NT2/D1 (cell line): Measurements from ENCODE around the gene NDFIP1.

Source experiments
- DNase-seq: peaks from one replicate; pipeline ENCODE4 v3.0.0-alpha.2; 2011; ENCODE audit warnings: low read depth, low spot score
- H3K27me3 ChIP-seq: 2 replicates; pipeline ENCODE4 v1.6.0; 2011; ENCODE audit warnings: mild to moderate bottlenecking; ENCODE audit not compliant: insufficient read length, insufficient read depth
- H3K36me3 ChIP-seq: 2 replicates; pipeline ENCODE4 v1.6.1; 2011; ENCODE audit warnings: mild to moderate bottlenecking, low read length, mixed read lengths; ENCODE audit not compliant: insufficient read depth, insufficient read length
- H3K4me1 ChIP-seq: 2 replicates; pipeline ENCODE4 v1.5.1; 2011; ENCODE audit not compliant: insufficient read depth, insufficient read length
- H3K4me3 ChIP-seq: 2 replicates; pipeline ENCODE4 v1.5.1; 2011; ENCODE audit warnings: low read depth; ENCODE audit not compliant: insufficient read length
- H3K9ac ChIP-seq: 2 replicates; pipeline ENCODE4 v1.6.0; 2011; ENCODE audit warnings: low read depth; ENCODE audit not compliant: insufficient read length
- H3K9me3 ChIP-seq: 2 replicates; pipeline ENCODE4 v1.5.1; 2011; ENCODE audit warnings: mild to moderate bottlenecking, low read length; ENCODE audit not compliant: insufficient read depth
- SUZ12 ChIP-seq: IDR thresholded peaks from 2 replicates; pipeline ENCODE4 v1.6.1; 2011; ENCODE audit not compliant: insufficient read length, insufficient read depth; ENCODE audit errors: extremely low read depth
- YY1 ChIP-seq: IDR thresholded peaks from 2 replicates; pipeline ENCODE4 v1.6.1; 2011; ENCODE audit not compliant: insufficient read length, insufficient read depth
- ZNF274 ChIP-seq: IDR thresholded peaks from 2 replicates; pipeline ENCODE4 v1.6.1; 2011; ENCODE audit warnings: mild to moderate bottlenecking, low read depth, low read length

The NDFIP1 gene

GRCh38 chr5:142108432-142109330, at the start of gene NDFIP1:
Gene NDFIP1, plus strand, starts transcription at chr5:142108779. Its CDS starts 196 bp downstream, at chr5:142108975.
- peak; percentile 56 for DNase-seq
- Histone ChIP-seq H3K4me3 (peak within 1 kb of the TSS; percentile 75), H3K36me3 (no peaks in the 10 kb centered on the region), H3K9ac (peak within 1 kb of the TSS; percentile 91), H3K4me1 (no peaks in the 10 kb centered on the region), H3K27me3 (peaks cover 23% of the 10 kb centered on the region), H3K9me3 (no peaks in the 10 kb centered on the region)
- TF ChIP-seq SUZ12 = no peak
- TF ChIP-seq ZNF274 = no peak
- TF ChIP-seq YY1 = no peak

GRCh38 chr5:142059304-142059940, 49.2 kb upstream of the NDFIP1 start:
- Histone ChIP-seq H3K4me1 (peaks cover 4% of the 10 kb centered on the region), H3K9ac (no peak overlapping the region), H3K36me3 (no peaks in the 10 kb centered on the region), H3K9me3 (no peaks in the 10 kb centered on the region), H3K27me3 (no peaks in the 10 kb centered on the region), H3K4me3 (no peak overlapping the region)
- no peak for DNase-seq
- TF ChIP-seq ZNF274 = no peak
- TF ChIP-seq YY1 = no peak
- no peak for TF ChIP-seq SUZ12

- TF ChIP-seq ZNF274 (no peak), SUZ12 (no peak), YY1 (no peak)
- Histone ChIP-seq H3K9ac (no peak overlapping the region), H3K4me1 (peaks cover 5% of the 10 kb centered on the region), H3K4me3 (no peak overlapping the region), H3K9me3 (no peaks in the 10 kb centered on the region), H3K27me3 (no peaks in the 10 kb centered on the region), H3K36me3 (no peaks in the 10 kb centered on the region)
- DNase-seq = no peak
Measured at GRCh38 chr5:142063376-142063775, 45.2 kb upstream of the NDFIP1 start.

GRCh38 chr5:142063878-142064331, 44.7 kb upstream of the NDFIP1 start:
- no peak for DNase-seq
- Histone ChIP-seq H3K27me3 (no peaks in the 10 kb centered on the region), H3K9me3 (no peaks in the 10 kb centered on the region), H3K9ac (no peak overlapping the region), H3K4me3 (no peak overlapping the region), H3K36me3 (no peaks in the 10 kb centered on the region), H3K4me1 (peaks cover 5% of the 10 kb centered on the region)
- TF ChIP-seq ZNF274 (no peak), YY1 (no peak), SUZ12 (no peak)

- TF ChIP-seq YY1 (no peak), ZNF274 (no peak), SUZ12 (no peak)
Measured at GRCh38 chr5:142065273-142065672, 43.3 kb upstream of the NDFIP1 start.

GRCh38 chr5:142069606-142070399, 38.8 kb upstream of the NDFIP1 start:
- DNase-seq = no peak
- no peaks in the 10 kb centered on the region for H3K36me3 ChIP-seq
- H3K9me3 ChIP-seq = no peaks in the 10 kb centered on the region
- TF ChIP-seq SUZ12 (no peak), YY1 (no peak), ZNF274 (no peak)
- no peaks in the 10 kb centered on the region for H3K27me3 ChIP-seq
- H3K4me3 ChIP-seq = no peak overlapping the region
- no peak overlapping the region for H3K9ac ChIP-seq
- peaks cover 2% of the 10 kb centered on the region for H3K4me1 ChIP-seq

More at GRCh38 chr5:142065273-142065672, 43.3 kb upstream of the NDFIP1 start:
- no peak for DNase-seq
- no peaks in the 10 kb centered on the region for H3K9me3 ChIP-seq
- no peak overlapping the region for H3K4me3 ChIP-seq
- no peaks in the 10 kb centered on the region for H3K36me3 ChIP-seq
- no peak overlapping the region for H3K9ac ChIP-seq
- H3K4me1 ChIP-seq = peaks cover 5% of the 10 kb centered on the region
- H3K27me3 ChIP-seq = no peaks in the 10 kb centered on the region
